Astrocyte of the cerebellum (primary cell): ENCODE results near the gene ALLC.

ENCODE experiments used
- DNase-seq: peaks from one replicate; pipeline ENCODE4 v3.0.0-alpha.2; 2011; ENCODE audit warnings: low read depth
- H3K4me3 ChIP-seq: 2 replicates; pipeline ENCODE4 v1.5.1; 2011; ENCODE audit warnings: mild to moderate bottlenecking, low read depth, low read length, moderate library complexity
- CTCF ChIP-seq: IDR thresholded peaks from 2 replicates; pipeline ENCODE4 v1.5.1; 2012; ENCODE audit warnings: low read length, low read depth, moderate library complexity, mild to moderate bottlenecking; ENCODE audit errors: missing control alignments
- in situ Hi-C: cut with HindIII; loops from 2 replicates; pipeline ENCODE4 v1.10.0; 2017; ENCODE audit warnings: low sequenced_read_pairs

ALLC gene

GRCh38 chr2:3703757-3704355 is 45.9 kb downstream of the ALLC start:
- TF ChIP-seq CTCF, result no peak
- in situ Hi-C loops, result no loop called here
- DNase-seq, result no peak
- H3K4me3 ChIP-seq, result no peak overlapping the region

GRCh38 chr2:3704692-3705091 is 46.7 kb downstream of the ALLC start:
- in situ Hi-C loops, result no loop called here
- no peak overlapping the region for H3K4me3 ChIP-seq
- no peak for DNase-seq
- TF ChIP-seq CTCF, result no peak

- in situ Hi-C loops, result no loop called here
- no peak overlapping the region for H3K4me3 ChIP-seq
- no peak for TF ChIP-seq CTCF
- DNase-seq, result no peak
Measured at GRCh38 chr2:3705782-3706181, 47.8 kb downstream of the ALLC start.

GRCh38 chr2:3706892-3707291 is 48.9 kb downstream of the ALLC start:
- in situ Hi-C loops, result no loop called here

DNA sequence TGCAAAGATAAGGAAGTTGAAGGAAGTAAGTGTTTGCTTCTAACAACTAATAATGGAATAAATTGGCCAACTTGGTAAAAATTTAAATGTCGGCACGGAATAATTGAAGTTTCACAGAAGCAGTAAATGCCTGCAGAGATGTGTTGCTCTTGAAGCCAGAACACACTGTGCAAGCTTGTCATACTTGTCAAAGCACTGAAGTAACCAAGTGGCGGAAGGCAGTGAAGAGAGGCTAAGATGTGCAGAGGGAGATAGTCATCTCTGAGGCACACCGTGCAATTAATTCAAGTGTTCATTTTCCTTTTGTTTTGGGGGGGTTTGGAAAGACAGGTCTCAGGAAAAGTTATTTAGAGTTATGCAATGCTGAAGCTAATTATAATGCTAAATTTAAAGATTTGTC is 50.6 kb downstream of the ALLC start:
- TF ChIP-seq CTCF, result no peak
- no peak for DNase-seq
- H3K4me3 ChIP-seq, result no peak overlapping the region
- in situ Hi-C loops, result no loop called here

More at GRCh38 chr2:3706892-3707291, 48.9 kb downstream of the ALLC start:
- TF ChIP-seq CTCF, result no peak
- no peak overlapping the region for H3K4me3 ChIP-seq
- DNase-seq, result no peak

GRCh38 chr2:3709225-3709624 is 51.2 kb downstream of the ALLC start:
- no peak overlapping the region for H3K4me3 ChIP-seq
- DNase-seq, result no peak
- no peak for TF ChIP-seq CTCF
- in situ Hi-C loops, result no loop called here
